Neutrophil (primary cell): Measurements from ENCODE around the gene JPH3.

Source experiments
- H3K27ac ChIP-seq: fragments of 200-600 bp; sonication (generic); 2 replicates; pipeline ENCODE4 v1.5.1; 2016; ENCODE audit warnings: mild to moderate bottlenecking, moderate library complexity
- H3K27me3 ChIP-seq: fragments of 200-600 bp; sonication (generic); 2 replicates; pipeline ENCODE4 v1.6.0; 2016; ENCODE audit warnings: mild to moderate bottlenecking
- H3K36me3 ChIP-seq: fragments of 200-600 bp; sonication (generic); 2 replicates; pipeline ENCODE4 v1.5.1; 2017
- H3K4me1 ChIP-seq, 2 experiments: fragments of 200-600 bp in 1 of 2; sonication (generic) in 1 of 2; 1 replicate in 1 of 2; 2 replicates in 1 of 2; pipeline versions ENCODE4 v1.5.1 to v1.6.1; 2013 to 2016; ENCODE audit warnings: low read depth in 1 of 2, low read length in 1 of 2, mild to moderate bottlenecking in 1 of 2, moderate library complexity in 1 of 2; ENCODE audit not compliant: control insufficient read depth in 1 of 2, insufficient read depth in 1 of 2
- H3K4me3 ChIP-seq, 2 experiments: fragments of 200-600 bp in 1 of 2; sonication (generic) in 1 of 2; 1 replicate in 1 of 2; 2 replicates in 1 of 2; pipeline ENCODE4 v1.5.1; 2013 to 2016; ENCODE audit warnings: low read depth in 1 of 2, low read length in 1 of 2, mild to moderate bottlenecking in 1 of 2, moderate library complexity in 1 of 2
- H3K9me3 ChIP-seq: fragments of 200-600 bp; sonication (generic); 2 replicates; pipeline ENCODE4 v1.5.1; 2016
- TF ChIP-seq, protein P1 (sequence below): fragments of 200-600 bp; sonication (generic); IDR thresholded peaks from 2 replicates; pipeline ENCODE4 v1.5.1; 2016; ENCODE audit warnings: antibody characterized with exemption

Gene JPH3

DNA sequence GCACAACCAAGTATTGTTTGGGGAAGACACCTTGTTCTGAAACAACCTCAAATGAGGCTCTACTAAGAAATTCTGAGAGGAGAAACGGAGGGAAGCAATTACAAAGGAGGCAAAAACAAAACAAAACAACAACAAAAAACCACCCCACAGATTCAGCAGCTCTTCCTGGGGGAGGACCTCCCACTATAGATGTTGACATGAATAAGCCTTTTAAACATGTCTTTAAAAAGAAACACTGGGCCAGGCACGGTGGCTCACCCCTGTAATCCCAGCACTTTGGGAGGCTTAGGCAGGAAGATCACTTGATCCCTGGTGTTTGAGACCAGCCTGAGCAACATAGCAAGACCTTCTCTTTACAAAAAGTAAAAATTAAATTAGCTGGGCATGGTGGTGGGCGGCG, 22.6 kb upstream of the JPH3 start:
- TF ChIP-seq, protein P1, sequence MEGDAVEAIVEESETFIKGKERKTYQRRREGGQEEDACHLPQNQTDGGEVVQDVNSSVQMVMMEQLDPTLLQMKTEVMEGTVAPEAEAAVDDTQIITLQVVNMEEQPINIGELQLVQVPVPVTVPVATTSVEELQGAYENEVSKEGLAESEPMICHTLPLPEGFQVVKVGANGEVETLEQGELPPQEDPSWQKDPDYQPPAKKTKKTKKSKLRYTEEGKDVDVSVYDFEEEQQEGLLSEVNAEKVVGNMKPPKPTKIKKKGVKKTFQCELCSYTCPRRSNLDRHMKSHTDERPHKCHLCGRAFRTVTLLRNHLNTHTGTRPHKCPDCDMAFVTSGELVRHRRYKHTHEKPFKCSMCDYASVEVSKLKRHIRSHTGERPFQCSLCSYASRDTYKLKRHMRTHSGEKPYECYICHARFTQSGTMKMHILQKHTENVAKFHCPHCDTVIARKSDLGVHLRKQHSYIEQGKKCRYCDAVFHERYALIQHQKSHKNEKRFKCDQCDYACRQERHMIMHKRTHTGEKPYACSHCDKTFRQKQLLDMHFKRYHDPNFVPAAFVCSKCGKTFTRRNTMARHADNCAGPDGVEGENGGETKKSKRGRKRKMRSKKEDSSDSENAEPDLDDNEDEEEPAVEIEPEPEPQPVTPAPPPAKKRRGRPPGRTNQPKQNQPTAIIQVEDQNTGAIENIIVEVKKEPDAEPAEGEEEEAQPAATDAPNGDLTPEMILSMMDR, result no peak
- Histone ChIP-seq H3K4me1 (no peaks in the 10 kb centered on the region), H3K9me3 (no peaks in the 10 kb centered on the region), H3K27ac (no peak overlapping the region), H3K36me3 (no peaks in the 10 kb centered on the region), H3K4me3 (no peak overlapping the region), H3K27me3 (peaks cover 58% of the 10 kb centered on the region)

DNA sequence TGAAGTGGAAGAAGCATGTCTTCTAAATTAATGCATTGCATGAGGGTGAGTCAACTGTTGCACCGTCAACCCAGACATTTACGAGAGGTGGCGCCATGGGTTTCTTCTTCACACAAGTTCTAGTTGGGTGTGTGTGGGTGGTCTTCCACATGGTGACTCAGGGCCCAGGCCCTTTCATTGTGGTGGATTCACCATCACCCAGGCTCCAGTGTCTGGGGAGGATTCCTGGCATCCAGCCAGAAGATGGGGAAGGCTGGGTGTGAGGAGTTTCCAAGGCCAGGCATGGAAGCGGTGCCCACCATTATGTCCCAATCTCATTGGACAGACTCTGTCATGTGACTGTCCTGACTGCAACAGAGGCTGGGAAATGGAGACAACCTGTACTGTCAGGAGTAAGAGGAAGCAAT, 21.4 kb upstream of the JPH3 start:
- TF ChIP-seq, protein P1, result no peak
- H3K4me3 ChIP-seq, result no peak overlapping the region
- H3K27me3 ChIP-seq, result peaks cover 59% of the 10 kb centered on the region
- H3K27ac ChIP-seq, result no peak overlapping the region
- H3K9me3 ChIP-seq, result no peaks in the 10 kb centered on the region
- H3K36me3 ChIP-seq, result no peaks in the 10 kb centered on the region
- no peaks in the 10 kb centered on the region for H3K4me1 ChIP-seq

DNA sequence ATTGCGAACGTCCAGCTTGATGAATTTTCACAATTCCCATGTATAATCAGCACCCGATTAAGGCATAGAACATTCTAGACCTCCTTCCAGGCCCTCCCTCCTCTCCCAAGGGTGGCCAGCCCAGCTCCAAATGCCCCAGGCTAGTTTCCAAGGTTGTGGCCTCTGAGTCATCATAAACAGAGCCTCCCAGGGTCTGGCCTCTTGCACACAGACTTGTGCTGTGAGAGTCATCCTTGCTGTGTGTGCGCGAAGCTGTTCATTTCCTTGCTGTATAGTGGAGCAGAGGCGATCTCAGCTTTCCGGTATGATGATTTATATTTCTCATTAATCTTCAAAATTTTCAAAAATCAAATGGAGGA, 20.5 kb upstream of the JPH3 start:
- Histone ChIP-seq H3K36me3 (no peaks in the 10 kb centered on the region), H3K4me1 (no peaks in the 10 kb centered on the region), H3K4me3 (no peak overlapping the region), H3K9me3 (no peaks in the 10 kb centered on the region), H3K27ac (no peak overlapping the region), H3K27me3 (peaks cover 63% of the 10 kb centered on the region)
- TF ChIP-seq, protein P1, result no peak

DNA sequence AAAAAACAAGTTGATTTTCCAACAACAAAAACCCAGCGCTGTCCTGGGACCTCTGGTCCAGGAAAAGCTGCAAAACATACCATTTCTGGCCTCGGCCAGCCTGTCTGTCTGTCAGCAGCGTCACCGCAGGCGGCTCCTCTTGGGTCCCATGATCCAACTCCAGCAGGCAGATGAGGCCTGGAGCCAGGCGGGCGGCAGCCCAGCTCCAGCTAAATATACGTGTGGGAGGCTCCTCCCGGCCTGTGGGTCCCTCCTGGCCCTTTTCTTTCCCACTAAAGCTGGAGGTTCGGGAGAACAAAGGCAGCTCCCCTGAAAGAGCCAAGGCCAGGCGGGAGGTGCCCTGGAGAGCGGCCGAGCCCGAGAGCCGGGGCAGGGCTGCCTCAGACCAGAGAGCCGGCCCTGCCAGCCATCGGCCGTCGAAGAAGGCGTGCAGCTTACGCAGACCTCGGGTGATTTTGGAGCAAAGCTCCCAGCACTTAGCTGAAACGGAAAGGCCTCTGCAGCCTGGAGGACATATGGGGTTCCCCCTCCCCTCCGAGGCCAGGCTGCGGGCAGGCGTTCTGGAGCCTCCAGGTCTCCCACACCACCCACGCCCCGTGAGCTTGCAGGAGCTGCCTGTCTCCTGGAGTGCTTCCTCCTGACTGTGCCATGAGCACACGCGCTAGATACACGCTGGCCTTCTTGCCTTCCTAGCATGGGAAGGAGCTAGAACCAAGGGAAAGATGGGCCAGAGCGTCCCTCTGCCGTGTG, 19.9 kb upstream of the JPH3 start:
- Histone ChIP-seq H3K4me3 (no peak overlapping the region), H3K36me3 (no peaks in the 10 kb centered on the region), H3K27ac (no peak overlapping the region), H3K4me1 (no peaks in the 10 kb centered on the region), H3K27me3 (peaks cover 68% of the 10 kb centered on the region), H3K9me3 (no peaks in the 10 kb centered on the region)
- TF ChIP-seq, protein P1, result no peak

DNA sequence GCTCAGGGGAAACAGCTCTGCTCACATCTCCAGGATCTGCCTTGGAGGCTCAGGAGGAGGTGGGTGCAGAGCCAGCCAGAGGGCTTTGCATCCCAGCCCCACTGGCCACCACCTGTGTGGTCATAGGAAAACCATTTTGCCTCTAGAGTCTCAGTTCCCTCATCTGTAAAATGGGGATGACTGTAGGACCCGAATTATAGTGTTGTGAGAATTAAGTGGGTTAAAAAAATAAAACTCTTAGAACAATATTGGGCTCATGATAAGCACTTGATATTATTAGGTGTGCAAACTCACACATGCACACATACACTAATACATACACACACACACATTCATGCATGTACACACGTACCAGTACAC, 19.4 kb upstream of the JPH3 start:
- Histone ChIP-seq H3K27me3 (peaks cover 74% of the 10 kb centered on the region), H3K36me3 (no peaks in the 10 kb centered on the region), H3K4me1 (no peaks in the 10 kb centered on the region), H3K4me3 (no peak overlapping the region), H3K9me3 (no peaks in the 10 kb centered on the region), H3K27ac (no peak overlapping the region)
- TF ChIP-seq, protein P1, result no peak
